HEK293 (cell line): ENCODE results near the gene CNGA2.

ENCODE experiments used
- CTCF ChIP-seq: fragments of 450-650 bp; formaldehyde crosslinking; IDR thresholded peaks from 2 replicates; pipeline ENCODE4 v1.5.1; 2016; ENCODE audit warnings: missing biosample characterization, missing genetic modification characterization
- GFI1B ChIP-seq: fragments of 450-650 bp; formaldehyde crosslinking; IDR thresholded peaks from 2 replicates; pipeline ENCODE4 v1.5.1; 2016; ENCODE audit warnings: missing biosample characterization, missing genetic modification characterization
- YY1 ChIP-seq: fragments of 450-650 bp; formaldehyde crosslinking; IDR thresholded peaks from 2 replicates; pipeline ENCODE4 v1.5.1; 2018; ENCODE audit warnings: missing biosample characterization, missing genetic modification characterization
- ZNF404 ChIP-seq: fragments of 450-650 bp; formaldehyde crosslinking; IDR thresholded peaks from 2 replicates; pipeline ENCODE4 v1.5.1; 2017; ENCODE audit warnings: missing biosample characterization, missing genetic modification characterization
- ZNF433 ChIP-seq: fragments of 450-650 bp; formaldehyde crosslinking; IDR thresholded peaks from 2 replicates; pipeline ENCODE4 v1.5.1; 2016; ENCODE audit warnings: missing biosample characterization, missing genetic modification characterization, low read depth
- ZNF791 ChIP-seq: fragments of 450-650 bp; formaldehyde crosslinking; IDR thresholded peaks from 2 replicates; pipeline ENCODE4 v1.5.1; 2016; ENCODE audit warnings: missing biosample characterization, missing genetic modification characterization
- ZNF792 ChIP-seq: fragments of 450-650 bp; formaldehyde crosslinking; IDR thresholded peaks from 2 replicates; pipeline ENCODE4 v1.5.1; 2016; ENCODE audit warnings: missing biosample characterization, missing genetic modification characterization
- TF ChIP-seq, protein P1 (sequence below): fragments of 450-650 bp; formaldehyde crosslinking; conservative IDR thresholded peaks from 2 replicates; pipeline ENCODE4 v1.5.1; 2016; ENCODE audit warnings: low read depth, missing biosample characterization, missing genetic modification characterization

- TF ChIP-seq YY1 (tag by site-specific recombination) (no peak), CTCF (tag by site-specific recombination) (no peak), ZNF791 (tag by site-specific recombination) (no peak), ZNF404 (no peak), GFI1B (tag by site-specific recombination) (no peak), ZNF792 (tag by site-specific recombination) (no peak), ZNF433 (tag by site-specific recombination) (no peak)
- TF ChIP-seq, protein P1, sequence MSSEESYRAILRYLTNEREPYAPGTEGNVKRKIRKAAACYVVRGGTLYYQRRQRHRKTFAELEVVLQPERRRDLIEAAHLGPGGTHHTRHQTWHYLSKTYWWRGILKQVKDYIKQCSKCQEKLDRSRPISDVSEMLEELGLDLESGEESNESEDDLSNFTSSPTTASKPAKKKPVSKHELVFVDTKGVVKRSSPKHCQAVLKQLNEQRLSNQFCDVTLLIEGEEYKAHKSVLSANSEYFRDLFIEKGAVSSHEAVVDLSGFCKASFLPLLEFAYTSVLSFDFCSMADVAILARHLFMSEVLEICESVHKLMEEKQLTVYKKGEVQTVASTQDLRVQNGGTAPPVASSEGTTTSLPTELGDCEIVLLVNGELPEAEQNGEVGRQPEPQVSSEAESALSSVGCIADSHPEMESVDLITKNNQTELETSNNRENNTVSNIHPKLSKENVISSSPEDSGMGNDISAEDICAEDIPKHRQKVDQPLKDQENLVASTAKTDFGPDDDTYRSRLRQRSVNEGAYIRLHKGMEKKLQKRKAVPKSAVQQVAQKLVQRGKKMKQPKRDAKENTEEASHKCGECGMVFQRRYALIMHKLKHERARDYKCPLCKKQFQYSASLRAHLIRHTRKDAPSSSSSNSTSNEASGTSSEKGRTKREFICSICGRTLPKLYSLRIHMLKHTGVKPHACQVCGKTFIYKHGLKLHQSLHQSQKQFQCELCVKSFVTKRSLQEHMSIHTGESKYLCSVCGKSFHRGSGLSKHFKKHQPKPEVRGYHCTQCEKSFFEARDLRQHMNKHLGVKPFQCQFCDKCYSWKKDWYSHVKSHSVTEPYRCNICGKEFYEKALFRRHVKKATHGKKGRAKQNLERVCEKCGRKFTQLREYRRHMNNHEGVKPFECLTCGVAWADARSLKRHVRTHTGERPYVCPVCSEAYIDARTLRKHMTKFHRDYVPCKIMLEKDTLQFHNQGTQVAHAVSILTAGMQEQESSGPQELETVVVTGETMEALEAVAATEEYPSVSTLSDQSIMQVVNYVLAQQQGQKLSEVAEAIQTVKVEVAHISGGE (tag by site-specific recombination): no peak
Observed at GRCh38 chrX:151745651-151746050, 11.1 kb downstream of the CNGA2 start.
